ENCODE results near the gene TAF8.

TAF8 gene

GRCh38 chr6:42049948-42050296 is 402 bp upstream of the TAF8 start:
- no peak for DNase-seq (ENCODE audit: extremely low read depth in 1 of 2, low read depth in 1 of 2)

GRCh38 chr6:42051268-42051653 is 937 bp downstream of the TAF8 start:
- DNase-seq (ENCODE audit: extremely low read depth in 1 of 2, low read depth in 1 of 2) = no peak

- DNase-seq (ENCODE audit: extremely low read depth in 1 of 2, low read depth in 1 of 2) = no peak
These were observed 3.3 kb downstream of the TAF8 start for GRCh38 chr6:42053601-42054000.

DNA sequence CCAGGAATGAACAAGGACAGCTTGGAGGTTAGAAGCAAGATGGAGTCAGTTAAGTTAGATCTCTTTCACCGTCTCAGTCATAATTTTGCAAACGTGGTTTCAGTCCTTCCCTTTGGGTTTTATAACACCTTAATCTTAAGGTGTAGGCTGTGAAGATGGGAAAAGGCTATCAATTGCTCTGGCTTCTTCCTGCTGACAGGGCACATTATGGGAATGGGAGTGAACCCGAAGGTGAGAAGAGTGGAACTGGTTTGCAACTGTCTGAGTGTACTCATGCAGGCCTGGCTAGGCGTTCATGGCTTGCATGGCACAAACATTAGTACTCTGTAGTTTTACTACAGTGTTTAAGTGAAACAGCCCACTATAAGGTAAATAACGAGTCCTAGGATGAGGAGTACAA is 9.4 kb downstream of the TAF8 start:
- no peak for DNase-seq (ENCODE audit: extremely low read depth in 1 of 2, low read depth in 1 of 2)

GRCh38 chr6:42066156-42066675 is 15.9 kb downstream of the TAF8 start:
- DNase-seq (ENCODE audit: extremely low read depth in 1 of 2, low read depth in 1 of 2) = no peak

GRCh38 chr6:42068173-42068572 is 17.8 kb downstream of the TAF8 start:
- DNase-seq (ENCODE audit: extremely low read depth in 1 of 2, low read depth in 1 of 2) = no peak

- DNase-seq (ENCODE audit: extremely low read depth in 1 of 2, low read depth in 1 of 2) = no peak
These were observed 18.7 kb downstream of the TAF8 start for GRCh38 chr6:42068872-42069522.

DNA sequence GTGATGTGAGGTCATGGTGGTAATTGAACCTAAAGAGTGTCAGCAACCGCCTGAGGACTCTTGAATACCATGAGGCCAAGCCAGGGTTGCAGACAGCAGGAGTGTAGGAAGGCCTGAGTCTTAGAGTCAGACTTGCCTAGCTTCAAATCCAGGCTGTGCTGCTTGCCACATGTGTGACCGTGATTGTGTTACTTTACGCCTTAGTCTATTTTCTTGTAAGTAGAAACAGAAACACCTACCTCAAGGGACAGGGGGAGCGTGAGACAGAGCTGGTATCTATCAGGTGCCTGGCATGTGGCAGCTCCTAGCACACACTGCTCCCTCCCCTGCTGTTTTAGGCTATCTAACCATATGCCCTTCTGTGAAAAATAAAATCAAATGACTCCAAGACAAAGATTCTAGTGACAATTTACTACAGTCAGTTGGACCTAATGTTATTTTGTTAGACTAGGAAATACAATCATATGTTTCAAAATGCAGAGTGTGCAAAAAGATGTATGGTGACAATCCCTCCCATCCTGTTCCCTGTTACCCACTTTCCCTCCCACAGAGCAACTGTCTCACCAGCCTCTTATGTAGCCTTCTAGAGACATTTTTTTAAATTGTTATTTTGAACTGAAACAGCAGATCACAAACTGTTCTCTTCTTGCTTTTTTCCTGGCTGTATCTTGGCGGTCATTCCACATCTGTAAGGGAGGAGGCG is 21.7 kb downstream of the TAF8 start:
- DNase-seq (ENCODE audit: extremely low read depth in 1 of 2, low read depth in 1 of 2) = no peak

DNA sequence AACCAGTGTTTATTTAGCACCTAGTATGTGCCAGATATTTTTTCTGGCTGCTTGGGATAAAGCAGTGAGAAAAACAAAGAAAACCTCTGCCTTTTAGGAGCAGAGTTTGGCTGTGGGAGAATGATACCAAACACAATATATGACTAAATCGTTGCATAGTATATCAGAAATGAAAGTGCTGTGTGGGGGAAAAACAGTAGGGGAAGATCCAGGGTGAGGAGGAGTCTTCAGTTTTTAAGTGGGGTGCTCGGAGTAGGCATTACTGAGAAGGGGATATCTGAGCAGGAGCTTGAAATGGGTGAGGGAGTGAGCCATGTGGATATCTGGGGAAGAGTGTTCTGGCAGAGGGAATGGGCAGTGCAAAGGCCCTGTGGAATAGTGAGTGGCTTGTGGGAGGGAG is 23.0 kb downstream of the TAF8 start:
- DNase-seq (ENCODE audit: extremely low read depth in 1 of 2, low read depth in 1 of 2) = no peak

GRCh38 chr6:42075159-42075838 is 25.0 kb downstream of the TAF8 start:
- peak; percentile 4 to 36 for DNase-seq (ENCODE audit: extremely low read depth in 1 of 2, low read depth in 1 of 2)

DNA sequence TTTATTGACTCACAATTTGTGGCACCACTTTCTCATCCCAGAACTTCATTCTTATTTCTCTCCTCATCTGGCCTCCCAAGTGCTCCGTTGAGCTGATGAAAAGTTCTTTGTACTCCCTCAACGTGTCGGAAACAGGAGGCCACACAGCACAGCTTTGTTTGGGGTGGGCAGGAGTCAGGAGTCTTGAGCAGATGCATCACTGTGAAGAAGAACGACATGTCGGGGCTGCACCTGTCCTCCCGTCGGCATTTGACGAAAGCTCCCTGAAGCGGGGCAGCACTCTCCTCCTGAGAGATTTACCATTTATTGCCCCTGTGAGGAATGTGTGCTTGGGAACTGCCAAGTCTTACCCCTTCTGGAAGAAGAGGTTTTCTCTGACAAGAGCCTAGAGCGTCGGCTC is 28.1 kb downstream of the TAF8 start:
- no peak for DNase-seq (ENCODE audit: extremely low read depth in 1 of 2, low read depth in 1 of 2)

DNA sequence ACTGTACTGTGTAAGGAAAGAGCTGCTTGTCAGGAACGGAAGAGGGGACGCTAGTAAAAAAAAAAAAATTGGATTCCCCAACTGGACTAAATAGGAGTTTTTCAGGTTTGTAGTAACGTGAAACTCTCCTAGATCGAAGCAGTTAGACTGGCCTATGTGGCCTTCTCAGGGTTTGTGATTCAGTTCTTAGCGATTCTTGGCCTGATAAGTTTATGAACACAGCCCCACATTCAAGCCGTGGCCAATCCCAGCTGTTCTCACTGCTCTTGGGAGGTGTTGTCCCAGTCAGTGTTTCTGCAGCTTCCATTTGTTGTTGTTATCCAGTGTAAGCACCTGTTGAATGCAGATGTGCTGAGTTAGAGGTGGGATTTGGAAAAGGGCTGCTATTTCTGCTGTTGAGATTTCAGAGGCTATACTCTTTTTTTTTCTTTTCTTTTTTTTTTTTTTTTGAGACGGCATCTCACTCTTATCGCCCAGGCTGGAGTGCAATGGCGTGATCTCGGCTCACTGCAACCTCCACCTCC is 29.7 kb downstream of the TAF8 start:
- no peak for DNase-seq (ENCODE audit: extremely low read depth in 1 of 2, low read depth in 1 of 2)

- DNase-seq (ENCODE audit: extremely low read depth in 1 of 2, low read depth in 1 of 2) = no peak
These were observed 33.2 kb downstream of the TAF8 start for GRCh38 chr6:42083530-42083929.

- DNase-seq (ENCODE audit: extremely low read depth in 1 of 2, low read depth in 1 of 2) = no peak
These were observed 34.6 kb downstream of the TAF8 start for GRCh38 chr6:42084889-42085288.

DNA sequence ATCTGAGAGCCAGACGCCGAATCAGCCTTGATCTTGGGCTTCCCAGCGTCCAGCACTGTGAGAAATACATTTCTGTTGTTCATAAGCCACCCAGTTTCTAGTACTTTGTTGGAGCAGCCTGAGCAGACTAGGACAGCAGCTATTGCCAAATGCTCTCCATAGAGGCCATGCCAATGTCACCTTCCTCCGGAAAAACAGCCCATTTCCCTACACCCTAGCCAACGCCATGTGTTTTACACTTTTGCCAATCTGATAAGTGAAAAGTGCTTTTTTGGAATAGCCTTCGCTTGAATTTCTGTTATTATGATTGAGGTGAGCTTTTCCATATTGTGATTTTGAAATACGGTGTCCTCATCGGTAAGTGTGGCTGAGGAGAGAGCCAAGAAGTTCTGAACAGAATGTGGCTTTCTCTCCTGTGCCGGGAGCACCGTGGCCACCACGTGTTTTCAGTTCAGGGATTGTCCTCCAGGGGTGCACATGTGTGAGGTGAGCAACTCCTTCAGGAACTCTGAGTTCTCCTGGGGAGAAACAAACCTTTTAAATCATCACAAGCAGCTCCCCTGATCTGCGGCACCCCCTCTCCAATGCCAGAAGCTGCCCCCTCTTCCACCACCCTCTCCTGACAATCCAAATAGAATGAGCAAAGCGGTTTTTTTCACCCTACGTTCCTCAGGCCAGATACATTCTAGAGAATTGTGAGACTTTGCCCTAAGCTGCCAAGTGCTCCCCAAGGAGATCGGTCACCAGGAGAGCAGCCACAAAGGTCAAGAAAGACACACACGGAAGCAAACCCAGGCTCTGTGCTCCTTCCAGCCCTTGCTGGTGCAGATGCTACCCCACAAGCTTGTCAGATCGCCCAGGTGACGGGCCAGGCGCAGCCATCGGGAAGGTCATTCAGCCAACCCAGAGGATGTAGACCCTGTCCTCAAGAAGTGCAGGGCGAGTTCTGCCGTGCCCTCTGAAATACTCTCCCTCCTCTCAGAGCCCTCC is 36.0 kb downstream of the TAF8 start:
- no peak for DNase-seq (ENCODE audit: extremely low read depth in 1 of 2, low read depth in 1 of 2)

GRCh38 chr6:42088101-42088591 is 37.8 kb downstream of the TAF8 start:
- no peak for DNase-seq (ENCODE audit: extremely low read depth in 1 of 2, low read depth in 1 of 2)

GRCh38 chr6:42090819-42091717 is 40.7 kb downstream of the TAF8 start:
- no peak for DNase-seq (ENCODE audit: extremely low read depth in 1 of 2, low read depth in 1 of 2)

GRCh38 chr6:42091718-42092023 is 41.3 kb downstream of the TAF8 start:
- no peak for DNase-seq (ENCODE audit: extremely low read depth in 1 of 2, low read depth in 1 of 2)

DNA sequence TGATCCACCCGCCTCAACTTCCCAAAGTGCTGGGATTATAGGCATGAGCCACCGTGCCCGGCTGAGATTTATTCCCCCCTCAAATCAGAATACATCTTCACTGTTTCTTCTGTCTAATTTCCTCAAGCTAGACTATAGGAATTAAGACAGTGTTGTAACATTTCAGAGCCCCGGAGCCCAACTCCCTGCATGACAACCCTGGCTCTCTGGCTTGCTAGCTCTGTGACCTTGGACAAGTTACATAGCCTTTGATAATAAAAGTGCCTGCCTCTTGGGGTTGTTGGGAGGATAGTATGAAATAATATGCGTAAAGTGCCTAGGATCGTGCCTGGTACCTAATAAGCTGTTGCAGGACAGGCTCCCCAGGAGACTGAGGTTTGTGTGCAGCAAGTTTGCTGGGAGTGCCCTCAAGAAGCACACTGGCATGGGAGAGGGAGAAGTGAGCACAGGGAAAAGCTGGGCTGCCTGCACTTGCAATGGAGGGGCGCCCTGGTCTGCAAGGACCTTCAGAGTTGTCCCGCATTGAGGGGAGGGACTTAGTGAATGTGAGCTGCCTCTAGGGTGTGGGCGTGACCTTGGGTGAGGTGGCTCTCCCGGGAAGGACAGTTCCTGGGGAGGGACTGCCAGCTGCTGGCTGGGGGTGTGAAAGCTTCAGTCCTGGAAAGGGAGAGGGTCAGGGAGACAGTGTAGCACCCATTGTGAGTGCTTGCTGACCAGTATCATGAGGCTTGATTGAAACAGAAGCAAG is 43.4 kb downstream of the TAF8 start:
- DNase-seq (ENCODE audit: extremely low read depth in 1 of 2, low read depth in 1 of 2) = no peak

Data from activated CD8-positive, alpha-beta memory T cell treated with anti-CD3 and anti-CD28 coated beads for 1 hour (primary cell).